HEK293T (cell line): ENCODE data around the gene CC2D1B.
A peak's percentile ranks its signal among the peaks of the same experiment; 100 is the strongest.

Experiments used
- CTCF ChIA-PET: fragments of 350-600 bp; formaldehyde crosslinking; extraction: SDS; loops from one replicate; lab custom pipeline; 2021; ENCODE audit warnings: antibody characterized with exemption, inconsistent platforms; lab: Yijun Ruan, JAX
- POLR2A ChIA-PET: fragments of 350-600 bp; formaldehyde crosslinking; extraction: SDS; loops from one replicate; lab custom pipeline; 2020; ENCODE audit warnings: antibody characterized with exemption, inconsistent platforms; lab: Yijun Ruan, JAX
- DNase-seq: peaks from one replicate; pipeline ENCODE4 v3.0.0; 2012; ENCODE audit warnings: mixed read lengths; ENCODE audit errors: extremely low spot score
- ARNT ChIP-seq: fragments of 450-650 bp; IDR thresholded peaks from 2 replicates; pipeline ENCODE4 v1.6.1; 2017; ENCODE audit warnings: mild to moderate bottlenecking
- BHLHE40 ChIP-seq: fragments of 450-650 bp; IDR thresholded peaks from 2 replicates; pipeline ENCODE4 v1.6.1; 2016; ENCODE audit warnings: mild to moderate bottlenecking, moderate library complexity, borderline replicate concordance
- CTBP1 ChIP-seq: fragments of 450-650 bp; IDR thresholded peaks from 2 replicates; pipeline ENCODE4 v1.6.1; 2016; ENCODE audit warnings: borderline replicate concordance
- ELF4 ChIP-seq: fragments of 450-650 bp; IDR thresholded peaks from 2 replicates; pipeline ENCODE4 v1.6.1; 2017; ENCODE audit warnings: antibody characterized with exemption
- FOXA1 ChIP-seq: fragments of 450-650 bp; IDR thresholded peaks from 2 replicates; pipeline ENCODE4 v1.6.1; 2016; ENCODE audit warnings: mild to moderate bottlenecking
- FOXK2 ChIP-seq: fragments of 450-650 bp; IDR thresholded peaks from 2 replicates; pipeline ENCODE4 v1.6.1; 2016; ENCODE audit warnings: mild to moderate bottlenecking
- FOXM1 ChIP-seq: fragments of 450-650 bp; IDR thresholded peaks from 2 replicates; pipeline ENCODE4 v1.6.1; 2017; ENCODE audit warnings: mild to moderate bottlenecking, borderline replicate concordance
- HDGF ChIP-seq: fragments of 450-650 bp; IDR thresholded peaks from 2 replicates; pipeline ENCODE4 v1.6.1; 2017; ENCODE audit warnings: antibody characterized with exemption, borderline replicate concordance
- L3MBTL2 ChIP-seq: fragments of 450-650 bp; conservative IDR thresholded peaks from 2 replicates; pipeline ENCODE4 v1.6.1; 2016; ENCODE audit warnings: mild to moderate bottlenecking
- LEF1 ChIP-seq: fragments of 450-650 bp; IDR thresholded peaks from 2 replicates; pipeline ENCODE4 v1.6.1; 2017; ENCODE audit warnings: mild to moderate bottlenecking, borderline replicate concordance
- NFRKB ChIP-seq: fragments of 450-650 bp; IDR thresholded peaks from 2 replicates; pipeline ENCODE4 v1.6.1; 2016; ENCODE audit warnings: mild to moderate bottlenecking, moderate library complexity
- PKNOX1 ChIP-seq: fragments of 450-650 bp; IDR thresholded peaks from 2 replicates; pipeline ENCODE4 v1.6.1; 2016
- SP1 ChIP-seq: fragments of 450-650 bp; IDR thresholded peaks from 2 replicates; pipeline ENCODE4 v1.6.1; 2017
- SUZ12 ChIP-seq: fragments of 450-650 bp; IDR thresholded peaks from 2 replicates; pipeline ENCODE4 v1.6.1; 2016; ENCODE audit warnings: mild to moderate bottlenecking
- TARDBP ChIP-seq: fragments of 450-650 bp; IDR thresholded peaks from 2 replicates; pipeline ENCODE4 v1.6.1; 2016
- ZNF384 ChIP-seq: fragments of 450-650 bp; IDR thresholded peaks from 2 replicates; pipeline ENCODE4 v1.6.1; 2016

CC2D1B gene

GRCh38 chr1:52365746-52366516 is at the start of gene CC2D1B:
CC2D1B (minus strand) TSS chr1:52366205; CDS start chr1:52364620, 1,585 bp downstream.
- DNase-seq, result peak; percentile 100
- CTCF ChIA-PET, result interaction anchor here (0.6 kb wide), 1 partner anchor 253 kb away, joined by 3 read pairs; no protein-coding TSS in a partner anchor
- POLR2A ChIA-PET, result interaction anchor here (0.9 to 2.9 kb wide), 6 partner anchors 9 to 311 kb away, joined by 3 to 18 read pairs (median 6); partner anchors contain the start of genes ORC1, PRPF38A and TXNDC12
- TF ChIP-seq ELF4, result peak; percentile 40; the same call in 1 of the 2 replicates
- TF ChIP-seq L3MBTL2, result no peak
- TF ChIP-seq SP1, result no peak
- no peak for TF ChIP-seq FOXA1
- no peak for TF ChIP-seq PKNOX1
- peak; percentile 96; the same call in 1 of the 2 replicates for TF ChIP-seq HDGF
- TF ChIP-seq BHLHE40, result no peak

- CTCF ChIA-PET, result no interaction called here
- no peak for TF ChIP-seq HDGF
- no peak for TF ChIP-seq L3MBTL2
- TF ChIP-seq FOXM1, result no peak
- TF ChIP-seq FOXA1, result no peak
- TF ChIP-seq BHLHE40, result no peak
- no peak for TF ChIP-seq NFRKB
- no peak for TF ChIP-seq ZNF384
- TF ChIP-seq TARDBP, result no peak
- TF ChIP-seq FOXK2, result no peak
- no peak for TF ChIP-seq SP1
- no peak for TF ChIP-seq ARNT
- TF ChIP-seq CTBP1, result no peak
- TF ChIP-seq ELF4, result no peak
- TF ChIP-seq SUZ12, result no peak
- TF ChIP-seq LEF1, result no peak
- no peak for TF ChIP-seq PKNOX1
- no peak for DNase-seq
- POLR2A ChIA-PET, result interaction anchor here (1.3 kb wide), 1 partner anchor 10 kb away, joined by 3 read pairs; the partner anchor contains the start of genes ORC1 and PRPF38A
Observed at GRCh38 chr1:52414942-52415341, 48.9 kb upstream of the CC2D1B start.

- no peak for TF ChIP-seq CTBP1
- no peak for TF ChIP-seq ELF4
- TF ChIP-seq L3MBTL2, result no peak
- TF ChIP-seq LEF1, result no peak
- no peak for TF ChIP-seq HDGF
- ChIA-PET POLR2A (interaction anchor here (2.0 kb wide), 1 partner anchor 9 kb away, joined by 9 read pairs; the partner anchor contains the start of genes ORC1 and PRPF38A), CTCF (no interaction called here)
- DNase-seq, result no peak
Observed at GRCh38 chr1:52413410-52413989, 47.5 kb upstream of the CC2D1B start.

GRCh38 chr1:52404975-52405338 is 39.0 kb upstream of the CC2D1B start:
- DNase-seq, result no peak
- ChIA-PET CTCF (interaction anchor here (0.7 to 1.1 kb wide), 2 partner anchors 265 to 388 kb away, joined by 3 read pairs; no protein-coding TSS in a partner anchor), POLR2A (interaction anchor here (0.8 to 3.1 kb wide), 21 partner anchors 9 to 294 kb away, joined by 3 to 20 read pairs (median 4); partner anchors contain the start of genes CC2D1B and TUT4)
- no peak for TF ChIP-seq SP1
- no peak for TF ChIP-seq ZNF384
- no peak for TF ChIP-seq FOXK2

- POLR2A ChIA-PET, result interaction anchor here (0.7 to 3.1 kb wide), 24 partner anchors 9 to 543 kb away, joined by 3 to 20 read pairs (median 4); partner anchors contain the start of genes CC2D1B and TUT4
- CTCF ChIA-PET, result interaction anchor here (1.1 kb wide), 1 partner anchor 265 kb away, joined by 3 read pairs; no protein-coding TSS in a partner anchor
Observed at GRCh38 chr1:52404116-52404974, 38.3 kb upstream of the CC2D1B start, which contains the start of the genes ORC1 and PRPF38A. ORC1 (minus strand) TSS chr1:52404423; CDS start chr1:52402223, 2,200 bp downstream. PRPF38A (plus strand) TSS chr1:52404602; CDS start chr1:52404750, 148 bp downstream.

More at GRCh38 chr1:52404116-52404974, 38.3 kb upstream of the CC2D1B start, which contains the start of the genes ORC1 and PRPF38A:
- DNase-seq, result peak; percentile 97
- TF ChIP-seq SUZ12, result no peak
- no peak for TF ChIP-seq FOXK2
- TF ChIP-seq ZNF384, result no peak
- peak; percentile 54 for TF ChIP-seq ELF4
- TF ChIP-seq NFRKB, result peak; percentile 71
- peak; percentile 45; the same call in 1 of the 2 replicates for TF ChIP-seq L3MBTL2
- TF ChIP-seq SP1, result 0 out of 2 replicates have a peak, but pooled peaks have one; percentile 23
- TF ChIP-seq CTBP1, result no peak
- TF ChIP-seq LEF1, result no peak
- TF ChIP-seq TARDBP, result 0 out of 2 replicates have a peak, but pooled peaks have one; percentile 42
- no peak for TF ChIP-seq HDGF
- TF ChIP-seq PKNOX1, result no peak
